HG03196 (cell line): ENCODE results near the gene IRAG1.
"Not testable (repeated sequence)": the region's sequence is repeated elsewhere in the genome, so short reads cannot be mapped to it uniquely, and the experiment has no call there.

ENCODE experiments used
- ATAC-seq: cut with Tn5 transposase; IDR thresholded peaks from one replicate; pipeline ENCODE4 v1.9.1; 2021; ENCODE audit not compliant: unreplicated experiment

The IRAG1 gene

DNA sequence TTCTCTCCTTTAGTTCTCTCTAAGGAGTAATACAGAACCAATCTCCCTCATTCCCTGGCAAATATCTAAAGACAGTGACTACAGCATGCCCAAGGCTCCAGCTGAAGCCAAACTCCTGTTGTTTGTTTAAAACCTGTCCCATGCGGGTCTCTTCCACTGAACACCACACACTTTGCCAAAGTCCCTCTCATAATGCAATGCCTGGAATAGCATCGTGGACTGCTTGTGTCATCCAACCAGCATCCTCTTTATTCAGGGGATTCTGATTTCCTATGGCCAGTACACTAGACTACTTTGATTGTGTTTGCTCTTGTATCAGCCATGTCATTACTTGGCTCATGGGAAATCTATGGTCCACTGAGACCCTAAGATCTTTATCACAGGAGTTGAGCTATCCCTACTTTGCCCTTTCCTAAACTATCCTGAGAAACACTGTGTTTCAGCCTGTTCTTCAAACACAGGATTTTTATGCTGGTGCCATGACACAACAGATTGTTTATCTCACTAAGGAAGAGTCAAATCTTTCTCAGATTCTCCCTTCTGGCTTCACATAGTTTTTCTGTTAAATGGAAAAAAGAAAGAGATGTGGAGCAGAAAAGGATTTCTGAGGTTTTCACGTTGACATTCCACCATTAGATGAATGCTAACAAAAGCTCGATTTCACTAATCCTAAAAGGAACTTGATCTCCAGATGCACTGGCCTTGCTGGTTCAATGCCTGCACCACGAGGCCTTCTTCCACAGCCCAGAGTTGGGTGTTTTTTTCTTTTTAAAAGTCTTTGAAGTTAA, 15.9 kb upstream of the IRAG1 start:
- ATAC-seq: no peak

DNA sequence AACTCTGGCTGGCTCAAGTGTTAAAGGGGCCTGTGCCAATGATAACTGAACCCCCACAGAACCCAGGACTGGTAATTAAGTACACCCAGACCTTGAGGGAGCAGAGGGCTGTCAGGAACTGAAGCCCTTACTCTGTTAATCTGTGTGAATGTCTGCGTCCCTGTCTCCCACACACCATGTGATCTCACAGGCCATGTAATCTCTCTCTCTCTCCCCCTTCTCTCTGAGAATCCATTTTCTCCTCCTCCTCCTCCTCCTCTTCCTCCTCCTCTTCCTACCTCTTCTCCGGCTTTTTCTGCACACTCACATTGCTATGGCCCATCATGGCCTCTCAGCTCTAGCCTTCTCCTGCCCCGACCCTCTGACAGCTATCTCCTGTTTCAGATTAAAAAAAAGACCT, 14.6 kb upstream of the IRAG1 start:
- no peak for ATAC-seq

DNA sequence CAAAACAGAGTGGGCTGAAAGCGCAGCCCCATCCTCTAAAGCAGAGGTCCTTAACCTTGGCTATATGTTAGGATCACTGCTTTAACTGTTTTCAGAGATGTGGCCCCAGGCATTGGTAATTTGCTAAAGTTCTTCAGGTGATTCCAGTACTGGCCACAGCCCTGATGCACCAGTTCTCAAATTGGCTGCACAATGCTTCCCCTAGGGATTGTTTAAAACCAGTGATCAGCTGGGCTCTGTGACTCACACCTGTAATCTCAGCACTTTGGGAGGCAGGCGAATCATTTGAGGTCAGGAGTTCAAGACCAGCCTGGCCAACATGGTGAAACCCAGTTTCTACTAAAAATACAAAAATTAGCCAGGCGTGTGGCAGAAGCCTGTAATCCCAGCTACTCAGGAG, 8.4 kb upstream of the IRAG1 start:
- no peak for ATAC-seq

DNA sequence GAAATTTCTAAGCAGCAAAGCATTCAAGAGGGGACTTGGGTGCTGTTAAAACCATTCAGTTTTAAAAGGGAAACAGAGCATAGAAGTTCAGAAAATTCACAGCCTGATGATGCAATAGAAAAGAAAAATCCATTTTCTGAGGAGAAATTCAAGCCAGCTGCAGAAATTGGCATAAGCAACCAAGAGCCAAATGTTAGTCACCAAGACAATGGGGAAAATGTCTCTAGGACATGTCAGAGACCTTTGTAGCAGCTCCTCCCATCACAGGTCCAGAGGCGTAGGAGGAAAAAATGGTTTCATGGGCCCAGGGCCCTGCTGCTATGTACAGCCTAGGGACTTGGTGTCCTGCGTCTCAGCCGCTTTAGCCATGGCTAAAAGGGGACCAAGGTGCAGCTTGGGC, 5.5 kb upstream of the IRAG1 start:
- no peak for ATAC-seq

DNA sequence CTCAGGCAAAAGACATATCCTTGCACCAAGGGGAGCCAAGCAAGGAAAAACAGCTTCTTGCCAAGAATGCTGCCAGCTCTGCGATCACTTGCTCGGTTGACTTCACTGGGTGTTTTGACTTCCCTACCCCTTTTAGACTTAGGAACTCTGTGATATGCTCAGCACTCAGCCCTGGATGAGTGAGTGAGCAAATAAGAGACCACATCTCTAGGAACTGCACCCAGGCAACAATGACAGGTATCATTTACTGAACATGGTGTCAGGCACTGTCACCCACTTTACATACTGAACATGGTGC, 3.7 kb upstream of the IRAG1 start:
- ATAC-seq: no peak

DNA sequence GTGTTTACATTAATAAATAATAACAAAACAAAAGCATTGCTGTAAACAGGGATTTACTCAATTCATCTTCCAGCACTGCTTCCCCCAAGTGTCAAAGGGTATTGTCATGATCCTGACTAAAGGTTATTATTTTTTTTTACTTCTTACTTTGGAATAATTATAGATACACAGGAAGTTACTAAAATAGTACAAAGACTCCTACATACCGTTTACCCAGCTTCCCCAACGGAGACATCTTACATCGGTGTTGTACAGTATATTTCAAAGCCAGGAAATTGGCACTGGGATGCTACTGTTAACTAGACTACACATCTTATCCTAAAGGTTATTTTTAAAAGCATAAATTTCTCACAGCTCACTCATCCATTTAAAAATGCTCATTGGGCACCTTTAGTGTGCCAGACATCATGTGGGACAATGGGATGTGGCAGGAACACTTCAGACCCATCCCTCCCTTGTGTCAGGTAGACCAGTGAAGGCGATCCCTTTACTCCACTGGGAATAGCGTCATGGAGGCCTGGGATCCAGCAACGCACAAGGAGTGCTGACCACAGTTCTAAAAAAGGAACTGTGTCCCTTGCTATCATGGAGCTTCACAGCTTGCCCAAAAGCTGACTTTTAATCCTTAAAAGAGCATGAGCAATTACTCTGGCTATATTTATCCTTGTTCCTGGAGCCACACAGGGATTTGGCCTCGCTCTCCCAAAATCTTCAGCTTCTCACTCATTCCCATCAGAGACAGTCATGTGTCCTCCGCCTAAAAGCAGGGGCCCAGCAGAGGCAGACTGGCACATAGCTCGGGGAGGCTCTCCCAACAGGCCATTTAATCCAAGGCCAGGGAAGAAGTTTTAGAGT, 3.1 kb upstream of the IRAG1 start:
- ATAC-seq: no peak

DNA sequence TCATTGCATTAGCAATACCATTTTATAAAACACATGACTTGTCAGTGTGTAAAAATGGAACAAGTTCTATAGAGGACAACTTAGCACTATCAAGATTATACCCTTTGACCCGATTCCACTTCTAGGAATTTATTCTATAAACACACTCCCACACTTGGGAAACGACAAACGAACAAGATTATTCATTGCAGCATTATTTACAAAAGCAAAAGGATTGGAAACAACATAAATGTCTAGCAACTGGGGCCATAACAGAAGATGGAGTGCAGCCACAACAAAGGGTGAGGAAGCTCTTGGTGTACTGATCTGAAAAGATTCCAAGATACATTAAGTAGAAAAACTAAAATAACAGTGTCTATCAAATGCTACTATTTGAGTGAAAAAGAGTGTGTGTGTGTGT, 2.3 kb upstream of the IRAG1 start:
- no peak for ATAC-seq

DNA sequence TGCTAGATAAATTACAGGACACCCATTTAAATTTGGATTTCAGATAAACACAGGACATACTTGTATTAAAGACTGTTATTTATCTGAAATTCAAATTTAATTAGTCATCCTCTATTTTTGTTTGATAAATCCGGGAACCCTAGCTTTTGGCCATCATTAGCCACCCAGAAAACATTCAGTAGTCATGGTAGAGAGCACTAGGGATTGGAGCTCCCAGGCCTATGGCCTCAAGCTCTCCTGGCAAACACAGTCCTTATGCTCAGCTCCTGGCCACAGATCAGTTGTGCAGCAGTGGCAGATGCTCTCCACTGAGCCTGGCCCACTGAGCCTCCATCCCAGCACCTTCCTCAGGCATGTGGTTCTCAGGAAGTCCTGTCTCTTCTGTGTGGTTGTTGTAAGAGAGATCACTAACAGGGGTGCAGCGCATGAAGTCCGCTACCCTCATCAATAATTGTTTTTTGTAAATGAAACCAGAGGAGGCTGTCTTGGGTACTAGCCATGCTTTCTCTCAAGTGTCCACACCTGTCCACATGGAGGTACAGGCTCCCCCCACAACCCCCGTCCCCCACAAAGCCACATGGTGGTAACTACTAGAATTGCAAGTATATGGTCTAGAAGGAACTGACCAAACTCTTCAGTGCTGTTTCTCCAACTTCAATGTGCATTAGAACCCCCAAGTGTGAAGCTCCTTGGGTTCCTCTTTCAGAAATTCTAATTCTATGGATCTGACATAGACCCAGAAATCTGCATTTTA, 1.1 kb upstream of the IRAG1 start:
- ATAC-seq: no peak

DNA sequence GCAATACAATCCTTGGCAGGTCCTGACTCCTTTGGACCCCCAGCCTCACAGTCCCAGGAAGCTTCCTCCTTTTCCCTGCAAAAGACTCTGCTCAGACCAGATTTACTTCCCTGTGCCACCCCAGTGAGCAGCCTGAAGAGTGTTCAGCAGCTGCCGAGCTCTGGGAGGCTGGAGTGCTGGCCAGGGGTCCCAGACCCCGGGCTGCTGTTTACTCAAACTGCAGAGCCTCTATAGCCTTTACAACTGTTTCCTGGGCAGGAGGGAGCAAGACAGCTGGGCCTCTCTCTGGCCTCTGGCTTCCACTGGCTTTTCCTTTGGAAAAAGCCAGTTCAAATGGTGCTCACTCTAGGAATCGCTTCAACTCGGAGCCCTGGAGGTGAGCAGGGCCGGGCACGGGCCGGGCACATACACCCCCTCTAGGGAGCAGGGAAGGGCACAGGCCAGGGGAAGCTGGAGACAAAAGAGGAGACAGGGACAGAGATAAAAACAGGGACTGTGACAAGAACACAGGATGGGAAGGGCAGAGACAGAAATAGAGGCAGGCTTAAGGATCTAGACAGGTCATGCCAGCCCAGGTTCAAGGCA, 932 bp downstream of the IRAG1 start:
- ATAC-seq: no peak

DNA sequence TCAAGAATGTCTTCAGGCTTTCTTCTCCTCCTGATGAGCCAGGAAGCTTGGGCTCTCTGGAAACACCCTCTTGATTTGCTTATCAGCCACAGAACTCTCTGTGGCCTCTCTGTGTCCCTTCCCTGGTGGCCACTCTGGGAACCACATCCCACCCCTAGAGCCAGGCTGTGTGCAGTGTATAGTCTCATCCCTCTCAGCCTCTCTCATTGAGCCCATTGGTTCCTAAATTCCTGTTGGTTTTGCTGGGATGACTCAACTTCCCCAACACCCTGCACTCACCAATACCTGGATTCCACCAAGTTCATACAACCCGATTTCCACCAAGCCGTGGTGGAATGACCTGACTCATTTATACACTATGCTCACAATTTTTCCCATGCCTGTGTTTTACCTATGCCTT, 5.2 kb downstream of the IRAG1 start:
- ATAC-seq: no peak

DNA sequence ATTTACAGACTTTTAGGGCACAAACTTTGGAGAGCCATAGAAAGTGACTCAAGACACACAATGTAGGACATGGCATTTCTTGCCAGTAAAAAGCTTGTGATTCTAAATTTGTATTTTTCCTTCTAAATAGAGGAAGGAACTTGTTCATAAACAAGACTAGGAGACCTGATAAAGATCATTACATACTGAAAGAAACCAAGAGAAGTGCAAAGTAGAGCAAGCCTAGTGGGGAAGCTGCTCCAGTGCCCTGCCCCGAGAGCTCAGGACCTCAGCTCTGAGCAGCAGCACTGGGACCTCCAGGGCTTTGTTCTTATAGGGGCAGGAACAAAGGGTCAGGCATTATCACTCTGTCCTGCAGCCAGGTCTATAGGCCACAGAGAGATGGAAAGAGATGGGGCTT, 7.2 kb downstream of the IRAG1 start:
- no peak for ATAC-seq

DNA sequence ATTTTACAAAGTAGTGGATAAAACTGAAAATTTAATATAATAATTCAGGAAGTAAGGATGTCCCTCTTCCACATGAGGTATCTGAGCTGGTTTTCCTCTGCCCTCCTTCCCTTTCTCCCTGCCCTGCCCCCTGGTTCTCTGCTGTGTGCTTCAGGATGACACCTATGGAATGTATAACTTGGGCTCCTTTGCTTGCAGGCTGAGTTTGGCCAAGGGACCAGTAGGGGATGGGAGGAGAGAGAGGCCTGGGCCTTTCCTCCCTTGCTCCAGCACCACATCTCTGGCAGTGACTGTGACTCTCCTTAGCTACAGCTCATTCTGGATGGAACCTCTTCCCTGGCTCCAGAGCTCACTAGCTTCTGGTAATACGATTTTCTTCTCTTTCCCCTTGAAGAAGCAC, 10.1 kb downstream of the IRAG1 start:
- ATAC-seq: no peak

DNA sequence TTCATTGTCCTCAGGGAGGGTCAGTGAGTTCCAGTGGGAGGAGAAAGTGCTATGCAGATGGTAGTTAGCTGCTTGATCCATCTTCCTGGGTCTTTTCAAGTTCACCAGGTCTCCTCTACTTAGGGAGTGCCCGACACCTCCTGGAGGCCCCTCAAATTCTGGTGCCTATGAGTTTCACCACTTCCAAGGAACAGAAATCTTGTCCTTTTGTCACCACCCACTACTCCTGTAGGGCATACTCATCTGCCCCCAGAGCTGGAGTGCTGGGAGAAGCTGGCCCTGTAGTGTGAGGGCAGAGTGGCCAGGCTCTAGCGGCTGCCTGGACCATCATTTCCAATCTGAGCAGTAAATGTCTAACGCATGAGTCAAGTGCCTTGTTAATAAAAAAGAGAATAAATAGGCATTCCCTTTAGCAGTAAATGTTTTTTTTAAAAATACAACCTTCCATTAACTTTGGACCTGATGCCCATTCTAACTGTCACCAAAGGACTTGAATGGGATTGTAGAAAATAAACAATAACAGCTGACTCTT, 12.5 kb downstream of the IRAG1 start:
- ATAC-seq: no peak

DNA sequence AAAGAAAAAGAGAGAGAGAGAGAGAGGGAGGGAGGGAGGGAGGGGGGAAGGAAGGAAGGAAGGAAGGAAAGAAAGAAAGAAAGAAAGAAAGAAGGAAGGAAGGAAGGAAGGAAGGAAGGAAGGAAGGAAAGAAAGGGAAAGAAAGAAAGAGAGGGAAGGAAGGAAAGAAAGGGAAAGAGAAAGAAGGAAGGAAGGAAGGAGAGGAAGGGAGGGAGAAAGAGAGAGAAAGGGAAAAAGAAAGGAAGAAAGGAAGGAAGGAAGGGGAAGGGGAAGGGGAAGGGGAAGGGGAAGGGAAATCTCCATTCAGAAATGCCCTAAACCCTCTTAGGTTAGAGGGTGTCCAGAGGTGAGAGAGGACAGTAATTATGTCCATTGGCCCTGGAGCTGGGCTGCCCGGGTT, 13.3 kb downstream of the IRAG1 start:
- ATAC-seq: not testable (repeated sequence)

DNA sequence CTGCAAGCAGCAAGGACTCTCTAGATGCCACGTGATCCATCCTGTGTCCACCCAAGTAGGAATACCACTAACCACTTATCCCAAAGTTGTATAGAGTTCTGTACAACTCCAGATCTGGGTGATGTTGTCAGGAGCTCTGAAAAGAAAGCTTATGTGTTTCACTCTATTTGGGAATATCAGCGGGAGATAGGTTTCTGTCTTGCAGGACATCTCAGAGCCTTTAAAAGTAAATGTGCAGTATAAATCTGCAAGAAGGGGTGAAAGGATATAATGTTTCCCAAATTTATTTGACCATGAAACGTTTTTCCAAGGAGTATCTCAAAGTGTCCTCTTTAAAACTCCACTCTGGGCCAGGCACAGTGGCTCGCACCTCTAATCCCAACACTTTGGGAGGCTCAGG, 13.9 kb downstream of the IRAG1 start:
- ATAC-seq: no peak

DNA sequence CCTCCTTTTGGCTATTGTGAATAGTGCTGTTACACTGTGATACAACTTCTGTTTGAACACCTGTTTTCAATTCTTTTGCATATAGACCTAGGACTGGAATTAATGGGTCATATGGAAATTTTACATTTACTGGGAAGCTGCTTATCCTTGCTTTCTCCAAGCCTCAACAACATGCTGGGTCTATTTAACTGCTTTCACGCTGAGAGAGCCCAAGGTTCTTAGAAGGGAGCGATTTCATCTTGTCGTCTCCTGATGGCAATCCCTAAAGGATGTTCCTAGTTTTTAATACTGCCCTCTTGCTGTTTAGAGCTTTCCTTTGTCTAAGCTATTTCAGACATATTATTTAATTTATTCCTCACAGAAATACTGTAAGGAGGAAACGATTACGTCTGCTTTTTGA, 15.5 kb downstream of the IRAG1 start:
- ATAC-seq: no peak

DNA sequence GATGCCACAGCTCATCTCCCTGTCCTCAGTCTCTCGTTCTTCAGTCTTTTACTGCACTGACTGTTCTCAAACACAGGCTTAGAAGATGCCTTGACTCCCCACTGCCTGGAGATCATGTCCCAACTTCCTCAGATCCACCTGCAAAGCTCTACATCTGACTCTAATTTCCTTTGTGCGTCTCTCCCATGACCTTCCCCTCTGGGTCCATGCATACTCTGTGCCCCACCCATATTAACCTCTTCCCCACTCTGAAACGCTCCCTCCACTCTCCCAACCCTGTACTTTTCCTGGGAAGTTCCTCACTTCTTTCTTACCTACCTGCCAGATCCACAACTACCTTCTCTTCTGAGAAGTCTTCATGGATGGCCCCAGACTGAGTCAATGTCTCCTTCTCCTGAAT, 16.6 kb downstream of the IRAG1 start:
- no peak for ATAC-seq

DNA sequence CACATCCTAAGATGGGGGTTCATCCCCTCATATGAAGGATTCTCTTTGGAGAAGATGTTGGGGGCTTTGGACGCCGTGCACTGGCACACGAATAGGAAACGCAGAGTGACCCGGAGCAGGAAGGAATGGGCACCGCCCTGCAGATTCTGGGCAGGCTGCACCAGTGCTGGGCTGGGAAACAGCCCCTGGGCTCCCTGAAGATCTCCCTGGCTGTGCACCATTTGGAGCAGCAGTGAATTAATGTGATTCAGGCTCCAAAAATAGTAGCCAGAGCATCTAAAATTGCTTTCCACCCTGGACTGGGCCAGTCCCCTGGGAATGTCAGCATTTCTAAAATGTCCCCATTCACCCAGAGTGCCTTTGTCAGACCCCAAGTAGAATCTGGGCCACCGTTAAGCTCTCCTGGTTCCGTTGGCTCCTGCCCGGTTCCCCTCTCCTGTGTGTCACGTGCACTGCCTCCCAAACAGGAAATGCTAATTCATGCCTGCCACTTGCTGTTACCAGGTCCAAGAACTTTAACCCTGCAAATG, 18.6 kb downstream of the IRAG1 start:
- no peak for ATAC-seq

DNA sequence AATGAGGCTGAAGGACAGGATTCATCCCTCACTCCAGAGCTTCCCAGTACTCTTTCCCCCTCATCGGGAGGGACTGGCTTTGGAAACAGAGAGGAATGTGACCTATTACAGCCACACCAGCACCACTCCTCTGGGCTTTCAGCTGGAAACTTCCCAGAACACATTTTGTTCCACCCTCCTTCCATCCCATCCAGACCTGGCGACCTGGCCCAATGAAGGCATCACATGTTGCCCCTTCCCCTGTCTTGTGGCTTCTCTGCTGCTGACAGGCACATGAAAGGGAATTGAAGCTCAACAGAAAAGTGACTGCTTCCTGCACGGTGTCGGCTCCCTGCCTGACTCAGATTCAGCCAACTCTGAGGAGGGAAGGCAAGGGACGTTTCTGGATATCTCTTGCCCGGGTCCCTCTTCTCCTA, 19.1 kb downstream of the IRAG1 start:
- ATAC-seq: no peak

DNA sequence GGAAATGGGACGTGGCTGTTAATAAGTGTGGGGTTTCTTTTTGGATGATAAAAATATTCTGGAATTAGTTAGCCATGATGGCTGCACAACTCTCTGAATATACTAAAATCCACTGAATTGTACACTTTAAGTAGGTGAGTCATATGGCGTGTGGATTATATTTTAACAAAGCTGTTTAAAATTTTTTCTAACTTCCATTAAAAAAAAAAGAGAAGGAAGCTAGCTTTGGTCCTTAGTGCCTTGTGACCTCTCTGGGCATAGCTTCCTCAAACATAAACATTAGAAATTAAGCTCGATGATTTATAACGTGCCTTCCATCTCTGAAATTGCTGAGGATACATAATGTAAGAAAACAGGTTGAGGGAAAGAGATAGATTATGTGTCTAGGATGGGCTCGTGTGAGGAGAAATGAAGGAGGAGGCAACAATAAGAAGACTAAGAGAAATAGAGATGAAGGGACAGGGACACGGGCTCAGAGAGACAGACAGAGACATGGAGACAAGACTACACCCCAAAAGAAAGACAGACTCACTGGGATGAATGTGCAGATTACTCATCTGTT, 20.0 kb downstream of the IRAG1 start:
- ATAC-seq: no peak

DNA sequence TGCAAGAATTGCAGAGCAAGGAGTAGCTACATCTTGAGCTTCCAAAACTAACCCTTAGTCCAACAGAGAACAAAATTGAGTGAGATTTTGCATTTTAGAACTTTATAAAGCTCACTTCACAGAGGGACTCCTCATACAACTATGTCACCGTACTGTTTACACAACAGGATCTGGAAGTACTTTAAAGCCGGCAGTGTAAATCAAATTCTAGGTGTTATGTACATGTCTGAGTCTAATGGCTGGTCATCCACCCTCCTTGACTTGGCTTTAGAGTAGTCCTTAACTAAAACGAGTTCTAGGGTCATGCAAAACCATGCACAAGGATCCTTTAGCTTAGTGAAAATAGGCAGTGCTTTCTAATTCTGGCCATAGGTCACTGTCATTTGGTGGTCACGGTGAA, 23.5 kb downstream of the IRAG1 start:
- no peak for ATAC-seq
